GM10248 (cell line): ENCODE measurements around the gene HEMGN.

Experiments
- CTCF ChIA-PET: fragments of 300-600 bp; sonication (Branson Sonifier 250); formaldehyde crosslinking; extraction: SDS; loops from one replicate; lab custom pipeline; 2021; ENCODE audit warnings: antibody characterized with exemption; lab: Yijun Ruan, JAX
- POLR2A ChIA-PET: fragments of 350-650 bp; sonication (Branson Sonifier 250); formaldehyde crosslinking; extraction: SDS; loops from one replicate; lab custom pipeline; 2020; ENCODE audit warnings: antibody characterized with exemption; lab: Yijun Ruan, JAX
- DNase-seq: peaks from one replicate; pipeline ENCODE4 v3.0.0; 2012; ENCODE audit errors: extremely low spot score
- TF ChIP-seq, protein P1 (sequence below): IDR thresholded peaks from 2 replicates; pipeline ENCODE4 v1.5.1; 2012; ENCODE audit warnings: mild to moderate bottlenecking, low read depth; ENCODE audit errors: extremely low read depth, missing control alignments, control extremely low read depth

HEMGN gene

DNA sequence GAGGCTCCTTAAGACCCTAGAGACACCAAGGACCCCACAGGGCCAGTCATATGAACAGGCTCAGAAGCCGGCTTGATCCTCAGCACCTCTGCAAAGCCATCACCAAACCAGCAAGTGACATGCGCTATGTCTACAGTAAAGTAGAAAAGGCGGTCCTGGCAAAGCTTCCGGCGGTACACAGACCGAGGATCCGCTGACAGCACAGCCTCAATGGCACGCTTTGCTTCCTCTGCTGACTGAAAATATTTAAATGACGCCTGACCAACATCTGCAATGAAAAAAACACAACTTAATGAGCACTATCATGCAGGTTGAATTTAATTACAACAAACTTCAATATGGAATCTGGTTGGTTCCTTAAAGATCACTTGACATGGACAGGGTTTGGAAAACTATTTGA is 33.2 kb downstream of the HEMGN start:
- ChIA-PET CTCF (interaction anchor here (1.0 to 3.6 kb wide), 5 partner anchors 10 to 16 kb away, joined by 3 to 18 read pairs (median 5); partner anchors contain the start of gene TRMO), POLR2A (no interaction called here)
- no peak for DNase-seq
- TF ChIP-seq, protein P1, sequence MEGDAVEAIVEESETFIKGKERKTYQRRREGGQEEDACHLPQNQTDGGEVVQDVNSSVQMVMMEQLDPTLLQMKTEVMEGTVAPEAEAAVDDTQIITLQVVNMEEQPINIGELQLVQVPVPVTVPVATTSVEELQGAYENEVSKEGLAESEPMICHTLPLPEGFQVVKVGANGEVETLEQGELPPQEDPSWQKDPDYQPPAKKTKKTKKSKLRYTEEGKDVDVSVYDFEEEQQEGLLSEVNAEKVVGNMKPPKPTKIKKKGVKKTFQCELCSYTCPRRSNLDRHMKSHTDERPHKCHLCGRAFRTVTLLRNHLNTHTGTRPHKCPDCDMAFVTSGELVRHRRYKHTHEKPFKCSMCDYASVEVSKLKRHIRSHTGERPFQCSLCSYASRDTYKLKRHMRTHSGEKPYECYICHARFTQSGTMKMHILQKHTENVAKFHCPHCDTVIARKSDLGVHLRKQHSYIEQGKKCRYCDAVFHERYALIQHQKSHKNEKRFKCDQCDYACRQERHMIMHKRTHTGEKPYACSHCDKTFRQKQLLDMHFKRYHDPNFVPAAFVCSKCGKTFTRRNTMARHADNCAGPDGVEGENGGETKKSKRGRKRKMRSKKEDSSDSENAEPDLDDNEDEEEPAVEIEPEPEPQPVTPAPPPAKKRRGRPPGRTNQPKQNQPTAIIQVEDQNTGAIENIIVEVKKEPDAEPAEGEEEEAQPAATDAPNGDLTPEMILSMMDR, result no peak

DNA sequence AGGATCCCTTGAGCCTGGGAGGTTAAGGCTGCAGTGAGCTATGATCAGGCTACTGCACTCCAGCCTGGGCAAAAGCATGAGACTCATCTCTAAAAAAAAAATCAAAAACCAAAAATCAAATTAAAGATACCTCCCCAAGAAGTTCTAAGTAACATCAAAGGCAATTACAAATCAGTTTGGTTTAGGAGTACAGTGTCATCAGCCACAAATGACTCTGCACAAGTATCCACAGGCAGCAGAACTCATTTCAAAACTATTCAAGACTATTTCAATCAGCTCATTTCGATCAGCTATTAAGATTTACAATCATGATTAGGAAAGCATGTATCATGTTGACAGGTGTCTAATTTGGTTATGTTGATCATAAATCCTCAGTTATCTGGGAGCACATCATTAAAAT is 34.8 kb downstream of the HEMGN start:
- TF ChIP-seq, protein P1, result no peak
- ChIA-PET POLR2A (no interaction called here), CTCF (interaction anchor here (1.7 to 6.7 kb wide), 4 partner anchors 13 to 436 kb away, joined by 5 to 111 read pairs (median 43); partner anchors contain the start of gene TRMO)
- DNase-seq, result no peak

DNA sequence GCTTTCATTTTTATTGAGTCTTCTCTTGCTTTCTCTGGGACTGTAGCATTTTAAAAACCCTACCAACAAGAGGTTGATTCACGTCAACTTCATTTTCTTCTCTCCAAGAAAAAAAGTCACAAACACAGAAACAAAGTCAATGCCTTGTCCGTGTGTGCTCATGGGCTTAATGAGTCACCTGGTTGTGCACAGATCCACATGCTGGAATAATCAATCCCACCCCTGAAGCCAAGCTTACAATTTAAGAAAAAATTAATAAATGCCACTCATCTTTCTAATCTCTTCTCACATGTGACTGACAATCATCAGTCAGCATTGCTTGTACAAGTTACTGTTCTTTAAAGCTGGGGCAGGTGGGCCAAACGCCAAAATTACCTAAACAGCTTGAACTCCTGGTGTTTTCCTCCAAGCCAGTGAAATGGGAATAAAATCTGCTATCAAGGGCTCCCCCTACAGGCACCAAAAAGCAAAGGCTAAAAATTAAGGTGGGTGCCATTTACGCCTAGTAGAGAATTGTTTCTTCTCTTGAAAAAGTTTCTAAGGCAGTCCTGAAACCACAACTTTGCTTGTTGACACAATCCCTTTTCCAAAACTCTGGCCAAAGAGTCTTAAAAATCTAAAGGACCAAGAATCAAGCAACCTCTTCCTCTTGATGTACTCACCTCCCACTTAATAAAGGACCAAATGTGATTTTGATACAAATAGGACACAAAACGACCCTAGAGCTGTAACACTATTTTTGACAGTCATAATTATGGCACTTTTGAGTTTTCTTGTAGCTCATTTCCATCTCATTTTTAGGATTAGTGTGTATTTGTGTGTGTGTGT is 37.0 kb downstream of the HEMGN start:
- DNase-seq, result peak; percentile 54
- TF ChIP-seq, protein P1, result peak; percentile 77
- POLR2A ChIA-PET, result no interaction called here
- CTCF ChIA-PET, result interaction anchor here (0.9 to 6.7 kb wide), 29 partner anchors 9 to 439 kb away, joined by 3 to 111 read pairs (median 5); partner anchors contain the start of genes TBC1D2, TRMO and XPA

DNA sequence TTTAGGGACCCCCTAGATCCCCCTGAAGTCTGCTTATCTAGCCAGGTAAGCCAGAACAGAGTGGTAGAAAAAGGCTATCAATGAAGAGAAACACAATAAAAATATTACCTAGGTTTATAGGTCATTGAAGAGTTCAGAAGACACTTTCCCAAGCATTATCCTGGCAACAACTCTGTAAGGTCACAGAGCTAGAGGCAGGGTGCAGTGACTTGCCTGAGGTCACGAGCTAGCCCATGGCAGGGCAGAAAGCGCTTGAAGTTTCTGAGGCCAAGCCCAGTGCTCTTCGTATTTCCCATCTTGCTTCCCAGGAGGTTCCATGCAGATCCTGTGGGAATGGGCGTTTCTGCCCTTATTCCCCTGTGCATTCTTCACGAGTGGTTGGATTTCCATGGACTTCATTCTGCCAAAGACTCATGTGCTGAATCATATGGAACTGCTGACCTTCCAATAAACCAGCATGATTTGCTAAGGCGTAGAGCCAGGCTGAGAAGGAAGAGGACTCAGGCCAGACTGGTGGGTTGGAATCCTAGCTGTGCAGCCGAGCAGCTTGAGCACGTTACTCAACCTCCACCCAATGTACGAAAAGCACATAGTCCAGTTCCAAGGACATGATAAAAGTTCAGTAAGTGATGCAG is 37.8 kb downstream of the HEMGN start:
- CTCF ChIA-PET, result interaction anchor here (0.9 to 6.7 kb wide), 24 partner anchors 10 to 438 kb away, joined by 3 to 111 read pairs (median 5); partner anchors contain the start of genes TBC1D2, TRMO and XPA
- no peak for DNase-seq
- TF ChIP-seq, protein P1, result no peak
- POLR2A ChIA-PET, result no interaction called here

DNA sequence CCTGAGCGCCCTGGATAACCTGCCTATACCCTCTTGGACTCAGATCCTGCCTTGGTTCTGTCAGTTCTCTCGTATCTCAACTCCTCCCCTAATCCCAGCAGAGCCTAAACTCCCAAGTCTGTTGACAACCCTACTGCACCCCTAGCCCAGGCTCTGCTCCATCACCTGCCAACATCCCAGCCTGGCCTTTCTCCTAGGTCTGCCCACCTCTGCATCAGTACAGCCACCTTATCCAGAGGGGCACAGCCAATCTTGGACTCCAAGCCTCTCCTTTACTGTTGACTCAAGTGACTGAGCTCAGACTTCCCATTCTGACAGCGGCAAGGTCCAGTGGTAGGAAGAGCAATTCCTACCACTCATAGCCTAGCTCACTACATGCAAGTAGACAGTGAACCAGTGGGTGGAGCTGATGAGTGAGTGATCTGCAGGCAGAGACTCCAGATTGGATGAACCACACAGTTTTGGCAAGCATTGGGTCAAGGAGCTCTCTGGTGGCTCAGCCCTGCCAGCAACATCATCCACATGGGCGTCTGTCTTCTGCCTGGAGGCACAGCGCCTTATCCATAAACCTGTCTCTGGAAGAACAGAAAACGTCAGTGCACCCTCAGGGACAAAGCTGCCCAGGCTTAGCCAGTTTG is 42.2 kb downstream of the HEMGN start:
- CTCF ChIA-PET, result interaction anchor here (1.3 to 1.7 kb wide), 3 partner anchors 15 to 27 kb away, joined by 3 to 5 read pairs (median 4); partner anchors contain the start of gene TRMO
- TF ChIP-seq, protein P1, result peak; percentile 8
- DNase-seq, result no peak
- POLR2A ChIA-PET, result interaction anchor here (0.6 kb wide), 1 partner anchor 131 kb away, joined by 7 read pairs; no protein-coding TSS in a partner anchor

DNA sequence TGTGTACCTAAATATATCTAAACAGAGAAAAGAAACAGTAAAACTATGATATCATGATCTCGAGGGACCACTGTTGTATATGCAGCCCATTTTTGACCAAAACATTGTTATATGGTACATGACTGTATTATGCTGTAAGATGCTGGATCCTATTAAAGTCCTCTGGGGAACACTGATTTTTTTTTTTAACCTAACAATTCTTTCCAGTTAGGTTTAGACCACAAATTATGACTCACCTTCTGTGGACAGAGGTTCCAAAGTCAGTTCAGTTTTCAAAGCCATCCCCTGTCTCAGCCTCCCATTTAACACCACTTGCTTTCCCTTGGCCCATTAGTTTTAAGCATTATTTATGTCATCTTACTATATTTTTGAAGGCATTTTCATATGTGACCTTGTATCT is 42.8 kb downstream of the HEMGN start:
- no peak for DNase-seq
- ChIA-PET CTCF (interaction anchor here (1.3 to 1.7 kb wide), 3 partner anchors 15 to 27 kb away, joined by 3 to 5 read pairs (median 4); partner anchors contain the start of gene TRMO), POLR2A (interaction anchor here (0.6 kb wide), 1 partner anchor 131 kb away, joined by 7 read pairs; no protein-coding TSS in a partner anchor)
- TF ChIP-seq, protein P1, result no peak
